Psoas muscle (tissue), 8 donors: ENCODE data around the gene IFITM5. TPM values are rescaled to one million over a fixed set of nuclear protein-coding genes. Genes with fewer than 3 reads are reported as not detected.
A peak's percentile ranks its signal among the peaks of the same experiment; 100 is the strongest.
"Not testable (repeated sequence)": the region's sequence is repeated elsewhere in the genome, so short reads cannot be mapped to it uniquely, and the experiment has no call there.

ENCODE experiments used
- ATAC-seq, 4 donors: fragments of 200-7000 bp; cut with Tn5 transposase; one replicate each; pipeline ENCODE4 v1.9.1; 2020; ENCODE audit warnings: moderate library complexity in 3 of 4, mild to moderate bottlenecking in 2 of 4
- DNase-seq, 2 donors: peaks; one replicate each; pipeline ENCODE4 v3.0.0-alpha.2; 2020
- H3K27ac ChIP-seq: fragments of 200-600 bp; one replicate; pipeline ENCODE4 v1.8.0; 2022
- H3K27me3 ChIP-seq, 3 donors: fragments of 200-600 bp in 1 of 3; one replicate each; pipeline versions ENCODE4 v1.6.1 to v1.8.0; 2013 to 2022; ENCODE audit warnings: low read length in 2 of 3, mild to moderate bottlenecking in 2 of 3, moderate library complexity in 1 of 3; ENCODE audit not compliant: insufficient read depth in 3 of 3
- H3K36me3 ChIP-seq, 2 donors: fragments of 200-600 bp in 1 of 2; one replicate each; pipeline versions ENCODE4 v1.6.1 to v1.8.0; 2013 to 2022; ENCODE audit warnings: low read depth in 1 of 2, mild to moderate bottlenecking in 1 of 2, moderate library complexity in 1 of 2; ENCODE audit not compliant: insufficient read depth in 1 of 2
- H3K4me1 ChIP-seq: fragments of 200-600 bp; one replicate; pipeline ENCODE4 v1.8.0; 2022
- H3K4me3 ChIP-seq: fragments of 200-600 bp; one replicate; pipeline ENCODE4 v1.8.0; 2022; ENCODE audit warnings: mild to moderate bottlenecking
- H3K9me3 ChIP-seq: fragments of 200-600 bp; one replicate; pipeline ENCODE4 v1.8.0; 2022
- WGBS, 3 donors: extraction: QIAGEN DNeasy Blood & Tissue Kit; methylation state at CpG; one replicate each; pipeline versions ENCODE4 v1.1.6 to v1.1.7; 2013; 5-methylcytosine and 5-hydroxymethylcytosine counted together
- intact Hi-C, 2 donors: fragments of 100-400 bp; cut with DNase I; formaldehyde crosslinking; loops; one replicate each; pipeline versions ENCODE4 v1.11.0 to v1.14.2; 2022
- polyA plus RNA-seq, 3 donors: library from polyadenylated mRNA; stranded (reverse); fragments of 200-250 nt; gene quantifications; one replicate each; pipeline ENCODE4 v1.2.3, GENCODE V29; 2013
- total RNA-seq, 4 donors: library from RNA; stranded (reverse); fragmentation: NEBNext Ultra II Directional in 2 of 4; extraction: Animal tissue kit (Norgen Biotek cat#: 25700) in 2 of 4; gene quantifications; one replicate each; pipeline versions ENCODE4 v1.2.1 to v1.2.4, GENCODE V29; 2021 to 2023
- TF ChIP-seq, protein P1 (sequence below): fragments of 200-600 bp; IDR thresholded peaks from one replicate; pipeline ENCODE4 v1.8.0; 2022; ENCODE audit warnings: antibody characterized with exemption
- donor health status: healthy with polysubstance abuse.
- donor health status: DM: no; HTN: no; CAD: no; lungs with moderate emphysema.
- donor health status: Bipolar disorder and iron deficiency.
- donor health status: healthy.
- donor health status: DM: yes; HTN: yes; CAD: no.
- donor health status: DM: no; HTN: no; CAD: no.
- donor health status: DM: no; HTN: no; CAD: no.
- donor health status: DM: yes; HTN: yes; CAD: no.

Gene IFITM5
- total and polyA plus RNA-seq, 7 donors: not detected

DNA sequence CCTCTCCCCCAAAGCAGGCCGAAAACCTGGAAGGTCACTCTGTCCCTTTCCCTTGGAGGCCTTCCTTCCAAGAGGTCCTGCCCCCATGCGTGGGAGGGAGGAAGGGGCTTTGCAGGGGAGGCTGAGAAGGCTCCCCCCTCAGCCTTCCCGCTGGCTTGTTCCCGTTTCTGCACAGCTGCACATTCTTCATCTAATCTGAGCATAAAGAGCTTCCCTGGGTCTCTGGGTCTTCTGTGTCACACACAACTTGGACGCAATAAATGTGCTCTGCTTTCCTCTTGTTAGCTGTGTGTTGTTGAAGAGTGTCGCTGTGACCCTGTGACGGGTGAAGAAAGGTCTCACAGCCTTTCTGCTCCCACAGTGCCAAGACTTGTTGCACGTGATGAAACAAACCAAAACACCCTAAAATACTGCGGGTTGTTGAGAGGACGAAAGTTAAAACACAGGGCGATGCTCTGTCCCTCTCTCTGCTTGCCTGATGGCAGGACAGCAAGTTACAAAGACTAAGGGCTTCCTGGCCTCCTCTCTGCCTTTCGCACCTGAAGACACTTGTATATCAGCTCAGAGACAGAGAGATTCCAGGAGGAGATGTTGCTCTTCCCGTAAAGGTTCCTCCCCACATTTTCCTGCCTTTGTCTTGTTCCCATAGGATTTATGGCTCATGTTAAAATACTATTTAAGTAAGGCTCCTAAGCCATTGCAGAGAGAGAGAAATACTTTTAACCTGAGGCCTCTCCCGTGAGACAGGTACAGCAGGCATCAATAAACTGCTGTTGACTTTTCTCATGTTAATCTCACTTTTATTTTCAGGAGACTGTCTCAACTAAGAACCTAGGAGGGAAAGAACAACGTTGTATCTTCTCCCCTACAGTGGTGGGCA is 36.7 kb upstream of the IFITM5 start:
- Histone ChIP-seq H3K4me3 (no peak overlapping the region), H3K4me1 (peaks cover 8% of the 10 kb centered on the region), H3K36me3 (no peaks in the 10 kb centered on the region), H3K9me3 (no peaks in the 10 kb centered on the region), H3K27ac (peak overlapping the region; percentile 65), H3K27me3 (peaks cover 0 to 26% (median 3%) of the 10 kb centered on the region in 3 donors)
- TF ChIP-seq, protein P1, sequence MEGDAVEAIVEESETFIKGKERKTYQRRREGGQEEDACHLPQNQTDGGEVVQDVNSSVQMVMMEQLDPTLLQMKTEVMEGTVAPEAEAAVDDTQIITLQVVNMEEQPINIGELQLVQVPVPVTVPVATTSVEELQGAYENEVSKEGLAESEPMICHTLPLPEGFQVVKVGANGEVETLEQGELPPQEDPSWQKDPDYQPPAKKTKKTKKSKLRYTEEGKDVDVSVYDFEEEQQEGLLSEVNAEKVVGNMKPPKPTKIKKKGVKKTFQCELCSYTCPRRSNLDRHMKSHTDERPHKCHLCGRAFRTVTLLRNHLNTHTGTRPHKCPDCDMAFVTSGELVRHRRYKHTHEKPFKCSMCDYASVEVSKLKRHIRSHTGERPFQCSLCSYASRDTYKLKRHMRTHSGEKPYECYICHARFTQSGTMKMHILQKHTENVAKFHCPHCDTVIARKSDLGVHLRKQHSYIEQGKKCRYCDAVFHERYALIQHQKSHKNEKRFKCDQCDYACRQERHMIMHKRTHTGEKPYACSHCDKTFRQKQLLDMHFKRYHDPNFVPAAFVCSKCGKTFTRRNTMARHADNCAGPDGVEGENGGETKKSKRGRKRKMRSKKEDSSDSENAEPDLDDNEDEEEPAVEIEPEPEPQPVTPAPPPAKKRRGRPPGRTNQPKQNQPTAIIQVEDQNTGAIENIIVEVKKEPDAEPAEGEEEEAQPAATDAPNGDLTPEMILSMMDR: no peak
- intact Hi-C loops: no loop called here
- DNase-seq: peak in 1 of 2 donors; percentile 67
- ATAC-seq: peak; percentile 23 to 69 (median 50)
- WGBS, 3 donors: 23 to 36% (median 24%) methylated on average over 14 to 15 of the region's 15 CpGs

GRCh38 chr11:334264-334994 is 35.1 kb upstream of the IFITM5 start:
- H3K27ac ChIP-seq: peak overlapping the region; percentile 32
- H3K36me3 ChIP-seq: no peaks in the 10 kb centered on the region
- H3K4me3 ChIP-seq: no peak overlapping the region
- DNase-seq (peak; percentile 57 to 77), ATAC-seq (peak in 3 of 4 donors; percentile 38 to 72 (median 58))
- TF ChIP-seq, protein P1: no peak
- WGBS, 3 donors: 38 to 44% (median 40%) methylated on average over 25 of the region's 25 CpGs
- peaks cover 0 to 23% (median 3%) of the 10 kb centered on the region in 3 donors for H3K27me3 ChIP-seq
- intact Hi-C loops: no loop called here
- H3K9me3 ChIP-seq: no peaks in the 10 kb centered on the region
- H3K4me1 ChIP-seq: peaks cover 8% of the 10 kb centered on the region

- DNase-seq, H3K4me3 ChIP-seq, H3K9me3 ChIP-seq, ATAC-seq, H3K36me3 ChIP-seq, intact Hi-C loops, H3K4me1 ChIP-seq: not testable (repeated sequence)
- 84 to 89% (median 84%) methylated on average over 17 of the region's 17 CpGs for WGBS, 3 donors
- peak overlapping the region; percentile 32 for H3K27ac ChIP-seq
- H3K27me3 ChIP-seq: peaks cover 0 to 22% (median 3%) of the 10 kb centered on the region in 3 donors
Measured at GRCh38 chr11:333616-334263, 34.4 kb upstream of the IFITM5 start.

DNA sequence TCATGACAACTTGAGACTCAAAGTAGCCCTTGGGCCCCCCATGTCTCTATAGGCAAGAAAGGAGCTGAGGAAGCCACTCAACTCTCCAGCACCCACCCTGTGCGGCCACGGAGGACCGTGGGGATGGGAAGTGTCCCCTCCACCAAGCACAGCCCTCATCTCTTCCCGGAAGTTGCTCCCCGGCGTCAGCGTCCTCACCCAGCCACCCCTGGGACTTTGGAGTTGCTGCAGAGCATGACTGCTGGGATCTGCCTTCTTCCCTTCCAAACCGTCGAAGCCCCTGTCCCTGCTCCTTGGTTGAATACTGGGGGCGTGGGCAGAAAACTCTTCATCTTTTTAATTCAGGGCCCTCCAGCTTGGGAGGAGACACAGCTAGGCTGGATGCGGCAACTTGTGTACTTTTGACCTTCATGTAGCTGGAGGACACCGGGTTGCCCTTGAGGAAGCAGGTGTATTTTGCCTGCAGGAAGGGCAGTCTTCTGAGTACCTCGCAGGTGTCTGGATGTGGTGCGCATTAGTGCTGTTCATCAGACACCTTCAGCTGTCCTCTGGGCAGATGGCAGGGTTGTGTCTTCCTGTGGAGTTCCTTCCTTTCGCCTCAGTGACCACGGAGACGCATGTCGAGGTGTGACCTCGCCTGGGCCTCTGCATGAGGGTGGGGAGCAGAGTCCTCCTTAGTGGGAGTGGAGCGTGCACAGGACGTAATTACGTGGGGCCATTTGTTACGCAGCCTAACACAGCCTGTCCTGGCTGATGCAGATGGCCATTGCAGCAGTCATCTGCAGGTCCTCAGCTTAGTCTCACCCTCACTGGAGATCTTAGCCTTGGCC is 33.5 kb upstream of the IFITM5 start:
- intact Hi-C loops: no loop called here
- 90 to 94% (median 91%) methylated on average over 23 of the region's 23 CpGs for WGBS, 3 donors
- H3K4me3 ChIP-seq: no peak overlapping the region

More for the DNA sequence above, 33.5 kb upstream of the IFITM5 start:
- no peak for DNase-seq
- no peak for ATAC-seq
- peaks cover 0 to 18% (median 5%) of the 10 kb centered on the region in 3 donors for H3K27me3 ChIP-seq
- TF ChIP-seq, protein P1: no peak
- H3K9me3 ChIP-seq: no peaks in the 10 kb centered on the region
- no peak overlapping the region for H3K27ac ChIP-seq
- no peaks in the 10 kb centered on the region for H3K36me3 ChIP-seq
- peaks cover 8% of the 10 kb centered on the region for H3K4me1 ChIP-seq
